CD4-positive, alpha-beta T cell treated with Interleukin-2 at 100 ng/mL for 4 hours (primary cell): ENCODE results near the gene NHLRC4.

Experiments used
- DNase-seq: peaks from one replicate; pipeline ENCODE4 v3.0.0-alpha.2; 2020; ENCODE audit warnings: low spot score

Gene NHLRC4

GRCh38 chr16:582614-583331 lies 16.0 kb downstream of the NHLRC4 start:
- DNase-seq: no peak

GRCh38 chr16:583470-583814 lies 16.6 kb downstream of the NHLRC4 start:
- no peak for DNase-seq

- no peak for DNase-seq
Measured at GRCh38 chr16:583815-584591, 17.2 kb downstream of the NHLRC4 start.

GRCh38 chr16:585351-585750 lies 18.5 kb downstream of the NHLRC4 start:
- no peak for DNase-seq

- DNase-seq: no peak
Measured at GRCh38 chr16:586047-586644, 19.3 kb downstream of the NHLRC4 start.

- no peak for DNase-seq
Measured at GRCh38 chr16:586645-587590, 20.1 kb downstream of the NHLRC4 start.

- peak; percentile 60 for DNase-seq
Measured at GRCh38 chr16:588639-588888, 21.8 kb downstream of the NHLRC4 start.

GRCh38 chr16:588889-589657 lies 22.3 kb downstream of the NHLRC4 start:
- DNase-seq: peak; percentile 98

- DNase-seq: peak; percentile 99
Measured at GRCh38 chr16:589658-590187, 22.9 kb downstream of the NHLRC4 start, which contains the start of gene RAB40C. TSS of gene RAB40C (plus strand) at chr16:590066. CDS start at chr16:590292, 226 bp downstream.

- DNase-seq: no peak
Measured at GRCh38 chr16:590188-590814, 23.5 kb downstream of the NHLRC4 start.

- DNase-seq: no peak
Measured at GRCh38 chr16:590815-591200, 24.0 kb downstream of the NHLRC4 start.

- no peak for DNase-seq
Measured at GRCh38 chr16:591231-591630, 24.4 kb downstream of the NHLRC4 start.

GRCh38 chr16:591892-592517 lies 25.2 kb downstream of the NHLRC4 start:
- DNase-seq: no peak

GRCh38 chr16:592518-593306 lies 25.9 kb downstream of the NHLRC4 start:
- DNase-seq: no peak

- DNase-seq: no peak
Measured at GRCh38 chr16:593406-593805, 26.6 kb downstream of the NHLRC4 start.

- DNase-seq: no peak
Measured at GRCh38 chr16:593807-594206, 27.0 kb downstream of the NHLRC4 start.

GRCh38 chr16:595094-595528 lies 28.3 kb downstream of the NHLRC4 start:
- no peak for DNase-seq

GRCh38 chr16:595942-596735 lies 29.3 kb downstream of the NHLRC4 start:
- DNase-seq: no peak

- DNase-seq: no peak
Measured at GRCh38 chr16:596736-597060, 29.9 kb downstream of the NHLRC4 start.
